GM12873 (cell line): ENCODE results near the gene SCAMP2.

ENCODE experiments used
- CTCF ChIP-seq: IDR thresholded peaks from 2 replicates; pipeline ENCODE4 v1.5.1; 2012; ENCODE audit warnings: low read depth, mild to moderate bottlenecking, moderate library complexity, low read length, control low read depth; ENCODE audit not compliant: insufficient read depth; ENCODE audit errors: missing control alignments

Gene SCAMP2

DNA sequence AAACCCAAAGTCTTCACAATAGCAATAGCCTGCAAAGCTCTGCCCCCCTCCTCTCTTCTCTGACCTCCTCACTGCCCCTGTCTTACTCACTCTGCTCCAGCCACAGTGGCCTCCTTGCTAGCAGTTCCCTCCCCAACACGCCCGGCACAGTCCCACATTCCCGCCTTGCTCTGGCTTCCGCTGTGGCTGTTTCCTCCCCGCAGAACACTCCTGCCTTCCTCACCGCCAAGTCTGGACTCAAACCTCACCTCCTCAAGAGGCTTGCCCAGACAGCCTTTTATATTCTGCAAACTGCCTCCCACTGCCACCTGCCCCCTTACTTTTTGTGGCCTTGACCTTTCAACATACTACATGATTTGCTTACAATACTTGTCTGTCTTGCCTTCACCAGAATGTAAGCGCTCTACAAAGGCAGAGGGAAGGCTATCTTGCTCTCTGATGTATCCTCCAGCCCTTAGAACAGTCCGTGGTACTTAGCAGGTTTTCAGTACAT lies 16.3 kb upstream of the SCAMP2 start:
- no peak for TF ChIP-seq CTCF

GRCh38 chr15:74888716-74889115 lies 15.6 kb upstream of the SCAMP2 start:
- no peak for TF ChIP-seq CTCF

DNA sequence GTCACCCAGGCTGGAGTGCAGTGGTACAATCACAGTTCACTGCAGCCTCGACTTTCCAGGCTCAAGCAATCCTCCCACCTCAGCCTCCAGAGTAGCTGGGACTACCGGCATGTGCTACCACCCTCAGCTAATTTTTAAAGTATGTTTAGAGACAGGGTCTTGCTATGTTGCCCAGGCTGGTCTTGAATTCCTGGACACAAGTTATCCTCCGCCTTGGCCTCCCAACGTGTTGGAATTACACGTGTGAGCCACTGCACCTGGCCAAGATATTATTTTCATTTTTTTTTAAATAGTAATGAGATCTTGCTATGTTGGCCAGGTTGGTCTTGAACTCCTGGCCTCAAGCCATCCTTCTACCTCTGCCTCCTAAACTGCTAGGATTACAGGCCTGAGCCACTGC lies 12.3 kb upstream of the SCAMP2 start:
- no peak for TF ChIP-seq CTCF

DNA sequence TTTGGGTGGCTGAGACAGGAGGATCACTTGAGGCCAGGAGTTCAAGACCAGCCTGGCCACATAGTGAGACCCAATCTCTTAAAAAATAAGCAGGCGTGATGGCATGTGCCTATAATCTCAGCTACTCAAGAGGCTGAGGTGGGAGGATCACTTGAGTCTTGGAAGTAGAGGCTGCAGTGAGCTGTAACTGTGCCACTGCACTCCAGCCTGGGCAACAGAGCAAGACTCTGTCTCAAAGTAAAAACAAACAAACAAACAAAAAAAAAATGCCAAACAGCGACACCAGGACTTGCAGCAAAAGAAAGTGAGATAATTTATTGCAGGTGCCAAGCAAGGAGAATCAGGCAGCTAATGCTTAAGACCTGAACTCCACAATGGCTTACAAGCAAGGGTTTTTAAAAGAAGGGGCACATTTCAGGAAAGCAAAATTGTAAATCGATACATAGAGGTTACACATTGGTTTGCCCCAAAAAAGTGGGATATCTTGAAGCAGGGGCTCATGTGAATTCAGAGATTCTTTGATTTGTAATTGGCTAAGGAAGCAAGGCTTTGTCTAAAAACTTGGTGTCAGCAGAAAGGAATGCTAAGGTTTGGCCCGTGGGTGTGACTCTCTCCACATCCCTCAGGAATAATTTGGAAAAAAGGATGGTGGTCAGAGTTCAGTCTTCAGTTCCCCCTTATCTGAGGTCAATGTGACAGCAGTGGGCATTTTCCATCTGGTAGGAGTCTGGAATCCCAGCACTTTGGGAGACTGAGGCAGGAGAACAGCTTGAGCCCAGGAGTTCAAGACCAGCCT lies 11.5 kb upstream of the SCAMP2 start:
- TF ChIP-seq CTCF, result no peak

DNA sequence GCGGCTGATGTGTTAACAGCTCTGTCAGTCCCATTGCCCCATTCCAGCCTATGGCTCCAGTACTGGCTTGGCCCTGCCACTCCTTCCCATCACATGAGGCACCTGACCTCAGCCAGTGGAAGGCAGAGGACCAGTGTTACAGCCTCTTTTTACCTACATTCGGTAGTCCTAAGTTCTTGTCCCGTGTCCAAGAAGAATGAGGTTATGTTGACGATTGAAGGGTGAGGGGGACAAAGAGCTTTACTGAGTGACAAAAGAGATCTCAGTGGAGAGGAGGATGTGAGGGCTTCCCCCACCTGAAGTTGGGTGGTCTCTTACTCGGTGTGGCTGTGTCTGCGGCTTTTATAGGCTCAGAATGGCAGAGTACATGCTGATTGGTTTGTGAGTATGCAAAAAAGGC lies 9.4 kb upstream of the SCAMP2 start:
- no peak for TF ChIP-seq CTCF

- no peak for TF ChIP-seq CTCF
These were observed 5.1 kb upstream of the SCAMP2 start for GRCh38 chr15:74878273-74878672.

DNA sequence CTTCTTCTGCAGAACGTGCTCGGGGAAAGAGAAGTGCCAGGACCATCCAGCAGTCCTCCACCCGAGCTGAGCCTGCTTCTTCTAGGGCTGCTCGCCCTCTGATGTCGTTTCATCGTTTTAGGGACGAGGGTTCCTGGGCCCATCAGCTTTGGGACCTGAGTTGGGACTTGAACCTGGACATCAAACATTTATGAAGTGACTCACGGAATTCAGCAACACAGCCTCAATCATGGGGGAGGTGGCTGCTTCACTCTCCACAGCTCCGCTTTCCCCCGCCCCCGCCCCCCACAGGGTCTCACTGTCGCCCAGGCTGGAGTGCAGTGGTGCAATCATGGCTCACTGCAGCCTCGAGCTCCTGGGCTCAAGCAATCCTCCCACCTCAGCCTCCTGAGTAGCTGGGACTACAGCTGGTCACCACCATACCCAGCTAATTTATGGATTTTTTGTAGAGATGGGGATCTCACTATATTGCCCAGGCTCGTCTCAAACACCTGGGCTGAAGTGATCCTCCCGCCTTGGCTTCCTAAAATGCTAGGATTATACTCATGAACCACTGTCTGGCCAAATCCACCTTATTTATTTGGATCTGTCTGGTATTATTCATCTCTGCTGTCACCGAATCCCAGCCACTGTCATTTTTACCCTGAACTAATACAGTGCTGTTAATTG lies 725 bp upstream of the SCAMP2 start:
- TF ChIP-seq CTCF, result no peak
